SK-MEL-5 (cell line): ENCODE measurements around the gene ADGRG1. TPM values are rescaled to one million over a fixed set of nuclear protein-coding genes. Genes with fewer than 3 reads are reported as not detected.
A peak's percentile ranks its signal among the peaks of the same experiment; 100 is the strongest.

Experiments
- DNase-seq: peaks from one replicate; pipeline ENCODE4 v3.0.0-alpha.2; 2016; ENCODE audit warnings: low read depth, low spot score
- in situ Hi-C: cut with HindIII; loops from 2 replicates; pipeline ENCODE4 v1.10.0; 2016; ENCODE audit warnings: low sequenced_read_pairs, high pct_unique_total_duplicates, low pct_unique_long_range_greater_than_20kb
- total RNA-seq: library from RNA; depleted of rRNA; stranded (reverse); fragments of >200 nt; shearing (Covaris generic); gene quantifications from 2 replicates; pipeline ENCODE4 v1.2.3, GENCODE V29; 2014

ADGRG1 gene
- total RNA-seq, 1 experiment from 2014 or later: 14.4 TPM

DNA sequence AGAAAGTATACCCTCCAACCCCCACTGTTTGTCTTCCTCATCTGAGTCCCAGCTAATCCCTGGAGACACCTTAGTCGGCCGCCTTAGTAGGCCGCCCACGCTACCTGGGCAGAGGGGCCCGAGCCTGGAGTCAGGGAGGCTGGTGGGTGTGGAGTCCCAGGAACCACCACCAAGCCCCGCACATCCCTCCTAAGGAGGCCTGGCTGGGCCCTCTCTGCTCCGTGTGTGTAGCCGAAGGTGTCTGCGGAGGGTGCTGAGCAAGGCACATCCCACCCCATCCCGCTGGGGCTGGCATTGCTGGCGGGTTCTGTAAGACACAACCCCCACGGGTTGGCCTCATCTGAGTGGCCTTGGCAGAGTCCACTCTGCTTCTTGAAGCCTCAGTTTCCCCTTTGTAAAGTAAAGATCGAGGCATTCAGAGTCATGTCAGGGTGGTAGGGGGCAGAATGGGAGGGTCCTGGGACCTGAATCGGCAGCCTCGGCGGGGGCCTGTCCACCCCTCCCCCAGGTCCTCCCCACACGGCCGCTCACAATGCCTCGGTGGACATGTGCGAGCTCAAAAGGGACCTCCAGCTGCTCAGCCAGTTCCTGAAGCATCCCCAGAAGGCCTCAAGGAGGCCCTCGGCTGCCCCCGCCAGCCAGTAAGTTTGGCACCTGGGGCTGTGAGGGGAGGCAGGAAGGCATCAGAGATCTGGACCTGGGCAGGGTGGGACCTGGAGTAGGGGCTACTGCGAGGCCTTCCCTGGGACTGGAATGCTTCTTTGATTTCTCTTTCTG is 24.5 kb downstream of the ADGRG1 start:
- in situ Hi-C loops: no loop called here
- DNase-seq: no peak

DNA sequence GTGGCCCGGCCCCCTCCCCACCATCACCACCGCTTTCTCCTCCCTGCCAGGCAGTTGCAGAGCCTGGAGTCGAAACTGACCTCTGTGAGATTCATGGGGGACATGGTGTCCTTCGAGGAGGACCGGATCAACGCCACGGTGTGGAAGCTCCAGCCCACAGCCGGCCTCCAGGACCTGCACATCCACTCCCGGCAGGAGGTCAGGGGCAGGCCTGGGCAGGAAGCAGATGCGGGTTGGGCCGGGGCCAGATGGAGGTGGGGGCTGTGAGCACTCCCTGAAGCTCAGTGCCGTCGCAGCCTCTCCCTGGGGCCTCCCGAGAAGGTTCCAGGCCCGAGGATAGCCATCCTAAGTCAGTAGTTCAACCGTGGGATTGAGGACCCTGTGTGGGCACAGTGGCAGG is 25.5 kb downstream of the ADGRG1 start:
- in situ Hi-C loops: no loop called here
- DNase-seq: no peak

- in situ Hi-C loops: no loop called here
- no peak for DNase-seq
These were observed 28.0 kb downstream of the ADGRG1 start for GRCh38 chr16:57656342-57656955.

GRCh38 chr16:57657228-57657627 is 28.8 kb downstream of the ADGRG1 start:
- DNase-seq: no peak
- in situ Hi-C loops: no loop called here

DNA sequence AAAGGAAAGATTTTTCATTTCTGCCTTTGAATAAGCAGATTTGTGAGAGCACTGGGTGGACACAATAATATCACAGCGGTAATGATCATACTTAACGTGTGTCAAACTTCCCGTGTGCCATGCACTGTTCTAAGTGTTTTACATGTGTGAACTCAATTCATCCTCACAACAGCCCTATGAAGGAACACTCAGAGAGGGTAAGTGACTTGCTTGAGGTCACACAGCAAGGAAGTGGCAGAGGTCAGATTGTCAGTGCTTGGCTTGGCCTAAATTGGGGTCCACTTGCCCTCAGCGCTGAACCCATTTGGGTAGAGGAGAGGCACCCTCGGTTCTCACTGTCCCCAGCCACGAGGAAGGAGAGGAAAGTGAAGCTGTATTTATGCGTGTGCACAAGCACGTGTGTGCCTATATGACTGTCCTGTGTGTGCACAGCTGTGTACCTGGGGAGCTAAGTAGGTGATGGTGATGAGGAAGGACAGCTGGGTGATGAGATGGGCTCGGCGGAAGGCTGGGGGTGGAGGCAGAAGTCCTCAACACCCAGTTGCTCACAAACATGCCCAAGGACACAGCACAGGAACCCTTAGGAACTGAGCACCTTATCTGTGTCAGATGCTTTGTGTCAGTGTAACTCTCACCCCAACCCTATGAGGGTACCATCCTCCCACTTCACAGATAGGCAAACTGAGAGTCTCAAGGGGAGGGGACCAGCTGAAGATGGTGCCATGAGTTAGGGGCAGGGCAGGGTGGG is 29.9 kb downstream of the ADGRG1 start:
- in situ Hi-C loops: no loop called here
- DNase-seq: no peak

DNA sequence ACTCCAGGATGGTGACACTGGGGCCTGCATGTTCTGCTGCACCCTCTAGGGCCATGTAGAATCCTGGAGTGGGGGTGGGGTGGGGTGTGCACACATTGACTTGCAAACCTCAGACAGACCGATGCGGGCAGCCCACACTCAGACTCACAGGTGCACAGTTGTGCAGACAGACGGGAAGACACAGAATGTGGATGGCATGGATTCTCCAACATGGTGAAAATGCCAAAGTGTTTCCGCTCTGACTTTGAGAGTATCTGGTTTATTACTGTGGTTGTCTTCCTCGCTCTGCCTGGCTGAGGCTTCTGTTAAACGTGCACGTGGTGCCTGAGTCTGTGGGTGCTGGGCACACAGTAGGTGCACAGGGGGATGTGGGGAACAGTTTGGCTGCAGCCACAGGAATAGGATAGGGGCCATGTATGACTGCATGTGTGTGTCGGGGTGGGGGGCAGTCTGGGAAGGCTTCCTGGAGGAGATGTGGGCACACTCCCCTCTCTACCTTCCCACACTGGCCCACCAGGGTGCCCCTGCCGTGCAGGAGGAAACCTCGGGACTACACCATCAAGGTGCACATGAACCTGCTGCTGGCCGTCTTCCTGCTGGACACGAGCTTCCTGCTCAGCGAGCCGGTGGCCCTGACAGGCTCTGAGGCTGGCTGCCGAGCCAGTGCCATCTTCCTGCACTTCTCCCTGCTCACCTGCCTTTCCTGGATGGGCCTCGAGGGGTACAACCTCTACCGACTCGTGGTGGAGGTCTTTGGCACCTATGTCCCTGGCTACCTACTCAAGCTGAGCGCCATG is 30.6 kb downstream of the ADGRG1 start:
- in situ Hi-C loops: no loop called here
- no peak for DNase-seq

- DNase-seq: no peak
- in situ Hi-C loops: no loop called here
These were observed 32.5 kb downstream of the ADGRG1 start for GRCh38 chr16:57660715-57661463.

- in situ Hi-C loops: no loop called here
- DNase-seq: no peak
These were observed 33.1 kb downstream of the ADGRG1 start for GRCh38 chr16:57661510-57661909.

GRCh38 chr16:57661936-57662906 is 33.8 kb downstream of the ADGRG1 start:
- in situ Hi-C loops: no loop called here
- DNase-seq: no peak

GRCh38 chr16:57663436-57663835 is 35.0 kb downstream of the ADGRG1 start:
- in situ Hi-C loops: no loop called here

DNA sequence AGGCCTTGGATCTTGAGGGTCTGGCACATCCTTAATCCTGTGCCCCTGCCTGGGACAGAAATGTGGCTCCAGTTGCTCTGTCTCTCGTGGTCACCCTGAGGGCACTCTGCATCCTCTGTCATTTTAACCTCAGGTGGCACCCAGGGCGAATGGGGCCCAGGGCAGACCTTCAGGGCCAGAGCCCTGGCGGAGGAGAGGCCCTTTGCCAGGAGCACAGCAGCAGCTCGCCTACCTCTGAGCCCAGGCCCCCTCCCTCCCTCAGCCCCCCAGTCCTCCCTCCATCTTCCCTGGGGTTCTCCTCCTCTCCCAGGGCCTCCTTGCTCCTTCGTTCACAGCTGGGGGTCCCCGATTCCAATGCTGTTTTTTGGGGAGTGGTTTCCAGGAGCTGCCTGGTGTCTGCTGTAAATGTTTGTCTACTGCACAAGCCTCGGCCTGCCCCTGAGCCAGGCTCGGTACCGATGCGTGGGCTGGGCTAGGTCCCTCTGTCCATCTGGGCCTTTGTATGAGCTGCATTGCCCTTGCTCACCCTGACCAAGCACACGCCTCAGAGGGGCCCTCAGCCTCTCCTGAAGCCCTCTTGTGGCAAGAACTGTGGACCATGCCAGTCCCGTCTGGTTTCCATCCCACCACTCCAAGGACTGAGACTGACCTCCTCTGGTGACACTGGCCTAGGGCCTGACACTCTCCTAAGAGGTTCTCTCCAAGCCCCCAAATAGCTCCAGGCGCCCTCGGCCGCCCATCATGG is 35.7 kb downstream of the ADGRG1 start:
- in situ Hi-C loops: no loop called here
- peak; percentile 27 for DNase-seq

More at GRCh38 chr16:57663436-57663835, 35.0 kb downstream of the ADGRG1 start:
- DNase-seq: no peak

- no peak for DNase-seq
- in situ Hi-C loops: no loop called here
These were observed 36.2 kb downstream of the ADGRG1 start for GRCh38 chr16:57664662-57665025.

GRCh38 chr16:57665541-57665940 is 37.1 kb downstream of the ADGRG1 start:
- in situ Hi-C loops: no loop called here
- no peak for DNase-seq

- no peak for DNase-seq
- in situ Hi-C loops: no loop called here
These were observed 38.1 kb downstream of the ADGRG1 start for GRCh38 chr16:57666353-57667047.

DNA sequence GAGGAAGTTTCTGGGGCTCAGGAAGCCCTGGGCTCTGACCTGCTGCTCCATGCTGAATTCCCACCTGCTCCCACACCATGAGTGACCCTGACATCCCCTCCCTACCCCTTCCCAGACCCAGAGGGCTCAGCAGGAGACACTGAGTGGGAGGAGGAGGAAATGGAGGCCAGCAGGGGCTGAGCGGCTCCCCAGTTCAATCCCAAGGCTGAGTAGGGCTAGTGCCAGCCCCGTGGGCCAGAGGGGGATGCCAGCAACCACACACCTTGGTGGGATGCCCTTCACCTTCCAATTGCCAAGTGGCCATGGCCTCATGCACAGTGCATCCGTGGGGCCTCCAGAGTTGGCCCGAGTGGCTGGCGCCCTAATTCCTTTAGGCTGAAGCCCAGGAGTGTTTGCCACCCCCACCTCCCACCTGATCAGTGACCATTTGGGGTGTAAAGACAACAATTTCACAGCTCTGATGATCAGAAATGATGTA is 38.7 kb downstream of the ADGRG1 start:
- DNase-seq: no peak
- in situ Hi-C loops: no loop called here
